ENCODE measurements around the gene AGRN. TPM values are rescaled to one million over a fixed set of nuclear protein-coding genes. Genes with fewer than 3 reads are reported as not detected.

The AGRN gene
- polyA plus RNA-seq, 3 donors, result 0.06 to 4.7 (median 0.43) TPM

GRCh38 chr1:980602-981395 is 39.1 kb upstream of the AGRN start:
- intact Hi-C loops (cut with micrococcal nuclease), result loop anchor here (5.0 to 10.0 kb wide), 2 partner anchors 82 to 84 kb away; no protein-coding TSS in a partner anchor
- Histone ChIP-seq H2AFZ (ENCODE audit: insufficient read depth, low read depth, low read length, poor library complexity, severe bottlenecking) (no peak overlapping the region), H3K27ac (ENCODE audit: low read depth in 1 of 2, low read length in 2 of 2) (no peak overlapping the region), H3K9me3 (replicated peaks in 1 of 2; ENCODE audit: control insufficient read depth in 1 of 2, insufficient read depth in 1 of 2, low read length in 2 of 2) (peaks cover 0 to 5% of the 10 kb centered on the region in 2 donors), H3K36me3 (replicated peaks in 1 of 2; ENCODE audit: control insufficient read depth in 1 of 2, insufficient read depth in 2 of 2, low read length in 2 of 2) (no peaks in the 10 kb centered on the region), H3K79me2 (ENCODE audit: insufficient read depth, low read length) (no peaks in the 10 kb centered on the region), H3K27me3 (ENCODE audit: control insufficient read depth in 2 of 2, insufficient read depth in 2 of 2, low read length in 2 of 2) (peaks cover 0 to 9% of the 10 kb centered on the region in 2 donors), H3K9ac (ENCODE audit: insufficient read depth, low read length, poor library complexity, severe bottlenecking) (no peak overlapping the region), H4K20me1 (ENCODE audit: insufficient read depth, low read length) (no peaks in the 10 kb centered on the region), H3K4me3 (replicated peaks in 1 of 3; ENCODE audit: low read depth in 2 of 3, low read length in 3 of 3) (no peak overlapping the region), H3K4me1 (ENCODE audit: control insufficient read depth in 1 of 2, insufficient read depth in 2 of 2, low read length in 2 of 2) (peaks cover 5 to 6% of the 10 kb centered on the region in 2 donors), H3K4me2 (replicated peaks; ENCODE audit: extremely low read depth, low read length, poor library complexity, severe bottlenecking) (no peak overlapping the region)
- Mint-ChIP-seq H3K9me3 (peaks cover 2 to 5% (median 4%) of the 10 kb centered on the region in 7 donors), H3K36me3 (no peaks in the 10 kb centered on the region), H3K27me3 (ENCODE audit: low read depth in 3 of 3) (peaks cover 23 to 37% (median 27%) of the 10 kb centered on the region in 3 donors), H3K27ac (no peak overlapping the region), H3K4me1 (peaks cover 1% of the 10 kb centered on the region), H3K4me3 (no peak overlapping the region)
- 88% methylated on average over 30 of the region's 35 CpGs for whole genome bisulfite sequencing (ENCODE audit: insufficient coverage)
- TF ChIP-seq CTCF (IDR thresholded peaks at IDR 0.05), result no peak
- DNase-seq, result no peak

GRCh38 chr1:981491-981954 is 38.4 kb upstream of the AGRN start:
- peaks cover 0 to 7% of the 10 kb centered on the region in 2 donors for H3K27me3 ChIP-seq (ENCODE audit: control insufficient read depth in 2 of 2, insufficient read depth in 2 of 2, low read length in 2 of 2)
- no peak for DNase-seq
- 89% methylated on average over 14 of the region's 21 CpGs for WGBS (ENCODE audit: insufficient coverage)

More at GRCh38 chr1:981491-981954, 38.4 kb upstream of the AGRN start:
- Histone ChIP-seq H3K4me1 (ENCODE audit: control insufficient read depth in 1 of 2, insufficient read depth in 2 of 2, low read length in 2 of 2) (no peaks in the 10 kb centered on the region), H2AFZ (ENCODE audit: insufficient read depth, low read depth, low read length, poor library complexity, severe bottlenecking) (no peak overlapping the region), H3K4me2 (replicated peaks; ENCODE audit: extremely low read depth, low read length, poor library complexity, severe bottlenecking) (no peak overlapping the region), H3K79me2 (ENCODE audit: insufficient read depth, low read length) (no peaks in the 10 kb centered on the region), H3K9ac (ENCODE audit: insufficient read depth, low read length, poor library complexity, severe bottlenecking) (no peak overlapping the region), H3K9me3 (replicated peaks in 1 of 2; ENCODE audit: control insufficient read depth in 1 of 2, insufficient read depth in 1 of 2, low read length in 2 of 2) (peaks cover 0 to 5% of the 10 kb centered on the region in 2 donors), H3K27ac (ENCODE audit: low read depth in 1 of 2, low read length in 2 of 2) (no peak overlapping the region), H4K20me1 (ENCODE audit: insufficient read depth, low read length) (no peaks in the 10 kb centered on the region), H3K4me3 (replicated peaks in 1 of 3; ENCODE audit: low read depth in 2 of 3, low read length in 3 of 3) (no peak overlapping the region), H3K36me3 (replicated peaks in 1 of 2; ENCODE audit: control insufficient read depth in 1 of 2, insufficient read depth in 2 of 2, low read length in 2 of 2) (no peaks in the 10 kb centered on the region)
- no peak overlapping the region for H3K4me3 Mint-ChIP-seq
- no peaks in the 10 kb centered on the region for H3K4me1 Mint-ChIP-seq
- intact Hi-C loops (cut with micrococcal nuclease), result loop anchor here (5.0 to 10.0 kb wide), 2 partner anchors 81 to 83 kb away; no protein-coding TSS in a partner anchor
- no peaks in the 10 kb centered on the region for H3K36me3 Mint-ChIP-seq
- H3K27ac Mint-ChIP-seq, result peak overlapping the region in 1 of 7 donors; percentile 62
- peaks cover 23 to 39% (median 30%) of the 10 kb centered on the region in 3 donors for H3K27me3 Mint-ChIP-seq (ENCODE audit: low read depth in 3 of 3)
- H3K9me3 Mint-ChIP-seq, result peaks cover 2 to 5% (median 4%) of the 10 kb centered on the region in 7 donors
- TF ChIP-seq CTCF (IDR thresholded peaks at IDR 0.05), result no peak

Data from CD14-positive monocyte (primary cell).